K562 (cell line): ENCODE measurements around the gene ZNF581. TPM values are rescaled to one million over a fixed set of nuclear protein-coding genes. Genes with fewer than 3 reads are reported as not detected.
A peak's percentile ranks its signal among the peaks of the same experiment; 100 is the strongest.

Source experiments
- CBX2 ChIP-seq: fragments of 200-600 bp; sonication (generic); IDR thresholded peaks from one replicate; pipeline ENCODE4 v1.6.1; 2012; ENCODE audit warnings: mild to moderate bottlenecking, low read length, inconsistent platforms; ENCODE audit not compliant: insufficient read depth, poor library complexity, severe bottlenecking
- CREB1 ChIP-seq, 2 experiments: sonication (generic) in 1 of 2; formaldehyde crosslinking in 1 of 2; IDR thresholded peaks; 2 replicates each; pipeline versions ENCODE4 v1.6.1 to v1.8.0; 2012 to 2022; ENCODE audit warnings: inconsistent platforms in 1 of 2, mild to moderate bottlenecking in 1 of 2, missing genetic modification reagents in 1 of 2, moderate library complexity in 1 of 2
- EZH2 ChIP-seq: IDR thresholded peaks from 2 replicates; pipeline ENCODE4 v1.6.1; 2012; ENCODE audit warnings: low read depth, mild to moderate bottlenecking, inconsistent platforms, low read length, borderline replicate concordance
- FOXP1 ChIP-seq: sonication (generic); formaldehyde crosslinking; IDR thresholded peaks from 2 replicates; pipeline ENCODE4 v1.8.0; 2022; ENCODE audit warnings: mild to moderate bottlenecking, missing genetic modification reagents
- HES1 ChIP-seq: fragments of 450-650 bp; IDR thresholded peaks from 2 replicates; pipeline ENCODE4 v1.6.1; 2016; ENCODE audit warnings: low read depth, mild to moderate bottlenecking, moderate library complexity
- HINFP ChIP-seq: fragments of 450-650 bp; conservative IDR thresholded peaks from 2 replicates; pipeline ENCODE4 v1.6.1; 2016; ENCODE audit warnings: missing genetic modification characterization, low read depth, mild to moderate bottlenecking, control low read depth, missing compliant biosample characterization
- IRF1 ChIP-seq: sonication (generic); formaldehyde crosslinking; IDR thresholded peaks from 2 replicates; pipeline ENCODE4 v1.8.0; 2022; ENCODE audit warnings: missing genetic modification reagents, mild to moderate bottlenecking, borderline replicate concordance
- JUN ChIP-seq, 2 experiments: sonication (generic) in 1 of 2; formaldehyde crosslinking in 1 of 2; IDR thresholded peaks; 2 replicates each; pipeline versions ENCODE4 v1.6.1 to v1.8.0; 2012 to 2022; ENCODE audit warnings: borderline replicate concordance in 2 of 2, mild to moderate bottlenecking in 2 of 2, improper control_type of control experiment in 1 of 2, low read depth in 1 of 2, low read length in 1 of 2, missing genetic modification reagents in 1 of 2
- KLF10 ChIP-seq: fragments of 250-450 bp; sonication (Bioruptor Pico); IDR thresholded peaks from 2 replicates; pipeline ENCODE4 v1.6.1; 2021; ENCODE audit warnings: matching md5 sums
- MAFF ChIP-seq: IDR thresholded peaks from 2 replicates; pipeline ENCODE4 v1.6.1; 2012; ENCODE audit warnings: low read length, improper control_type of control experiment
- MBD1 ChIP-seq: fragments of 250-450 bp; sonication (Bioruptor Pico); IDR thresholded peaks from 2 replicates; pipeline ENCODE4 v1.8.0; 2022; ENCODE audit warnings: inconsistent platforms
- NCOA2 ChIP-seq, 2 experiments: fragments of 450-650 bp; IDR thresholded peaks; 2 replicates each; pipeline ENCODE4 v1.6.1; 2018; ENCODE audit warnings: mild to moderate bottlenecking in 2 of 2, moderate library complexity in 1 of 2; ENCODE audit not compliant: partially characterized antibody in 2 of 2
- NR3C1 ChIP-seq: sonication (generic); formaldehyde crosslinking; IDR thresholded peaks from 2 replicates; pipeline ENCODE4 v1.8.1; 2022; ENCODE audit warnings: missing genetic modification reagents
- PCBP2 ChIP-seq: fragments of 200-400 bp; formaldehyde crosslinking; IDR thresholded peaks from 2 replicates; pipeline ENCODE4 v1.6.1; 2018; ENCODE audit warnings: low read length, low read depth, mild to moderate bottlenecking, moderate library complexity; ENCODE audit not compliant: poor library complexity, severe bottlenecking
- PHB ChIP-seq: fragments of 250-450 bp; sonication (Bioruptor Pico); IDR thresholded peaks from 2 replicates; pipeline ENCODE4 v1.5.0; 2021
- POLR2AphosphoS5 ChIP-seq: IDR thresholded peaks from 2 replicates; pipeline ENCODE4 v1.6.1; 2011; ENCODE audit warnings: mild to moderate bottlenecking, low read depth, low read length, moderate library complexity; ENCODE audit not compliant: control insufficient read depth, insufficient read depth
- SPI1 ChIP-seq: IDR thresholded peaks from 2 replicates; pipeline ENCODE4 v1.6.1; 2011; ENCODE audit warnings: low read depth, low read length, control low read depth, borderline replicate concordance
- THRAP3 ChIP-seq: fragments of 450-650 bp; IDR thresholded peaks from 2 replicates; pipeline ENCODE4 v1.6.1; 2016; ENCODE audit warnings: mild to moderate bottlenecking, inconsistent platforms, borderline replicate concordance
- ZNF740 ChIP-seq, 3 experiments: fragments of 200-800 bp in 1 of 3; sonication (Bioruptor generic) in 1 of 3; sonication (generic) in 1 of 3; formaldehyde crosslinking in 1 of 3; IDR thresholded peaks; 2 replicates each; pipeline versions ENCODE4 v1.6.1 to v1.8.0; 2016 to 2022; ENCODE audit warnings: mild to moderate bottlenecking in 2 of 3, missing compliant biosample characterization in 2 of 3, missing genetic modification characterization in 2 of 3, missing genetic modification reagents in 1 of 3
- ZNF830 ChIP-seq: fragments of 250-450 bp; sonication (Bioruptor Pico); IDR thresholded peaks from 2 replicates; pipeline ENCODE4 v1.5.0; 2021; ENCODE audit warnings: mild to moderate bottlenecking
- polyA plus RNA-seq, 8 experiments: library from polyadenylated mRNA; depleted of rRNA in 4 of 8; stranded (reverse) in 5 of 8; unstranded in 3 of 8; fragments of >200 nt; fragmentation: Nextera tagmentation in 2 of 8; fragmentation: Illumina TruSeq in 1 of 8; extraction: Ambion mirVana in 2 of 8; extraction: Trizol in 1 of 8; gene quantifications; 2 replicates each; pipeline versions ENCODE4 v1.2.1 to v1.2.3, GENCODE V29; 2011 to 2014; ENCODE audit warnings: inconsistent platforms in 1 of 8, missing spikeins in 1 of 8
- total RNA-seq, 7 experiments: library from RNA; depleted of rRNA in 6 of 7; stranded (reverse); fragments of >200 nt in 6 of 7; fragmentation: Illumina TruSeq in 2 of 7; extraction: Trizol in 2 of 7; gene quantifications; 2 replicates each; pipeline versions ENCODE4 v1.2.1 to v1.2.3, GENCODE V29; 2011 to 2021; ENCODE audit warnings: low replicate concordance in 1 of 7

The ZNF581 gene
- total and polyA plus RNA-seq, 9 of the 15 experiments (the other 6 are each of a cell fraction or from before 2014, with no cell fraction given) = 2.4 to 39.4 (median 15.4) TPM

- TF ChIP-seq ZNF740 (CRISPR knock-in tag; IDR thresholded peaks at IDR 0.05) (peak; percentile 99), ZNF740 (tag; IDR thresholded peaks at IDR 0.05) (peak in 1 of 2 experiments; percentile 100; a peak in 2 of 4 replicates), PCBP2 (no peak), NR3C1 (CRISPR knock-in tag) (no peak), POLR2AphosphoS5 (no peak), JUN (IDR thresholded peaks at IDR 0.05; ENCODE audit: borderline replicate concordance, low read depth, low read length) (no peak), JUN (CRISPR knock-in tag; IDR thresholded peaks at IDR 0.05; ENCODE audit: borderline replicate concordance) (no peak), MAFF (no peak), THRAP3 (no peak), PHB (CRISPR knock-in tag) (no peak), CREB1 (IDR thresholded peaks at IDR 0.05) (no peak), CREB1 (CRISPR knock-in tag; IDR thresholded peaks at IDR 0.05) (no peak), IRF1 (CRISPR knock-in tag) (no peak), KLF10 (CRISPR knock-in tag) (no peak), HINFP (tag) (no peak), HES1 (no peak), EZH2 (no peak), MBD1 (CRISPR knock-in tag) (no peak), NCOA2 (IDR thresholded peaks at IDR 0.05; ENCODE audit: partially characterized antibody in 2 of 2) (peak in 1 of 2 experiments; percentile 100), CBX2 (no peak), SPI1 (no peak), ZNF830 (CRISPR knock-in tag) (no peak), FOXP1 (0 out of 2 replicates have a peak, but pooled peaks have one; percentile 10)
These were observed 4.5 kb downstream of the ZNF581 start, which contains the start of gene CCDC106 (continued) for GRCh38 chr19:55647732-55648584.
